Measurements from ENCODE around the gene RASGRP4. TPM values are rescaled to one million over a fixed set of nuclear protein-coding genes. Genes with fewer than 3 reads are reported as not detected.

RASGRP4 gene
- total and polyA plus RNA-seq, 2 donors (not counting 1 experiment from before 2014, with no cell fraction given): not detected

DNA sequence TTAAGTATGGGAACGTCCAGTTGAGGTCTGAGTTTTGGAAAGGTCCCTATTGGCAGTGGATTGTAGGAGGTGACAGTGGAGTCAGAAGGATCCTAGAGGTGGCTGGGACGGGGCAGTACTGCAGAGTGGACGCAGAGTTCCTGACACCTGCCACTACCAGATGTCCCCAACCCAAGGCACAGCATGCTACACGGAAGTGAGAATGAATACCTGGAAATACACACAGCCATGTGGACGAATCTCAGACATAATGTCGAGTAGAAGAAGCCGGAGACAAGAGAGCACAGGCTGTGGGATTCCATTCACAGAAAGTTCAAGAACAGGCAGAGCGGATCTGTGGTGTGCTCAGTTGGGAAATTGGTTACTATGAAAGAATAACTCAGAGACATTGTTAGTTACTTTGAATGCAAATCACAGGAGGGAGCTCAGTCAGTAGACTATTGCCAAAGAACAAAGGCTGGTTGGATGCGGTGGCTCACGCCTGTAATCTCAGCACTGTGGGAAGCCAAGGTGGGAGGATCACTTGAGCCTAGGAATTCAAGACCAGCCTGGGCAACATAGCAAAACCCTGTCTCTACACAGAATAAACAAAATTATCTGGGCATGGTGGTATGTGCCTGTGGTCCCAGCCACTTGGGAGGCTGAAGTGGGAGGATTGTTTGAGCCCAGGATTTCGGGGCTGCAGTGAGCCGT is 44.9 kb upstream of the RASGRP4 start:
- DNase-seq (ENCODE audit: low read depth in 2 of 2): no peak
- H3K27ac ChIP-seq (ENCODE audit: insufficient read depth, low read length): no peak overlapping the region
- H3K4me3 ChIP-seq (replicated peaks in 1 of 4; ENCODE audit: control extremely low read depth in 1 of 4, insufficient read depth in 1 of 4, low read depth in 3 of 4, low read length in 4 of 4): no peak overlapping the region
- H3K36me3 ChIP-seq (ENCODE audit: control insufficient read depth, insufficient read depth, low read length): no peaks in the 10 kb centered on the region
- no peak overlapping the region for H3K9ac ChIP-seq (ENCODE audit: insufficient read depth, low read length)
- H4K20me1 ChIP-seq (ENCODE audit: control insufficient read depth, extremely low read depth, insufficient read depth, low read length): no peaks in the 10 kb centered on the region
- no peaks in the 10 kb centered on the region for H3K9me3 ChIP-seq (ENCODE audit: control insufficient read depth, insufficient read depth, low read depth, low read length)
- H3K4me1 ChIP-seq (ENCODE audit: control insufficient read depth, extremely low read depth, insufficient read depth, low read length): no peaks in the 10 kb centered on the region
- H2AFZ ChIP-seq (ENCODE audit: low read length): no peak overlapping the region
- no peak overlapping the region for H3K4me2 ChIP-seq (ENCODE audit: extremely low read depth, insufficient read depth, low read length)
- no peaks in the 10 kb centered on the region for H3K27me3 ChIP-seq (ENCODE audit: control insufficient read depth, insufficient read depth, low read length)
- H3K79me2 ChIP-seq (ENCODE audit: control insufficient read depth, insufficient read depth, low read length): no peaks in the 10 kb centered on the region
- TF ChIP-seq, protein P1, sequence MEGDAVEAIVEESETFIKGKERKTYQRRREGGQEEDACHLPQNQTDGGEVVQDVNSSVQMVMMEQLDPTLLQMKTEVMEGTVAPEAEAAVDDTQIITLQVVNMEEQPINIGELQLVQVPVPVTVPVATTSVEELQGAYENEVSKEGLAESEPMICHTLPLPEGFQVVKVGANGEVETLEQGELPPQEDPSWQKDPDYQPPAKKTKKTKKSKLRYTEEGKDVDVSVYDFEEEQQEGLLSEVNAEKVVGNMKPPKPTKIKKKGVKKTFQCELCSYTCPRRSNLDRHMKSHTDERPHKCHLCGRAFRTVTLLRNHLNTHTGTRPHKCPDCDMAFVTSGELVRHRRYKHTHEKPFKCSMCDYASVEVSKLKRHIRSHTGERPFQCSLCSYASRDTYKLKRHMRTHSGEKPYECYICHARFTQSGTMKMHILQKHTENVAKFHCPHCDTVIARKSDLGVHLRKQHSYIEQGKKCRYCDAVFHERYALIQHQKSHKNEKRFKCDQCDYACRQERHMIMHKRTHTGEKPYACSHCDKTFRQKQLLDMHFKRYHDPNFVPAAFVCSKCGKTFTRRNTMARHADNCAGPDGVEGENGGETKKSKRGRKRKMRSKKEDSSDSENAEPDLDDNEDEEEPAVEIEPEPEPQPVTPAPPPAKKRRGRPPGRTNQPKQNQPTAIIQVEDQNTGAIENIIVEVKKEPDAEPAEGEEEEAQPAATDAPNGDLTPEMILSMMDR (conservative IDR thresholded peaks at IDR 0.05 in 1 of 2, IDR thresholded peaks at IDR 0.05 in 1 of 2; ENCODE audit: low read depth in 1 of 2, low read length in 2 of 2): no peak
- no peak for TF ChIP-seq EZH2 (IDR thresholded peaks at IDR 0.05; ENCODE audit: low read length, missing control alignments)

DNA sequence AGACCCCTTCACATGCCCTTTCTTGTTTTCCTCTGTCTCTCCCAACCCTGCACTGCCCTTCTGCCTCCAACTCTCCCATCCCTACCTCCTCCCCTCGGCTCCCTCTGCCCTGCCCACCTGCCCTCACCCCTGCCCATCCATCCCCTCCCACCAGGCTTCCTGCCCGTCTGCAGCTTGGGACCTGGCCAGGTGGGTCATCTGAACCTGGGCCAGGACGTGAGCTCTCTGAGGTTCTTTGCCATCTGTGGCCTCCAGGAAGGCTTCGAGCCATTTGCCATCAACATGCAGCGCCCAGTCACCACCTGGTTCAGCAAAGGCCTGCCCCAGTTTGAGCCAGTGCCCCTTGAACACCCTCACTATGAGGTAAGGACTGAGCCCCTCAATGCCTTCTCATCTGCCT is 43.1 kb upstream of the RASGRP4 start:
- H3K9ac ChIP-seq (ENCODE audit: insufficient read depth, low read length): no peak overlapping the region
- no peaks in the 10 kb centered on the region for H3K27me3 ChIP-seq (ENCODE audit: control insufficient read depth, insufficient read depth, low read length)
- H4K20me1 ChIP-seq (ENCODE audit: control insufficient read depth, extremely low read depth, insufficient read depth, low read length): no peaks in the 10 kb centered on the region
- no peak overlapping the region for H2AFZ ChIP-seq (ENCODE audit: low read length)
- H3K4me2 ChIP-seq (ENCODE audit: extremely low read depth, insufficient read depth, low read length): no peak overlapping the region
- no peak for DNase-seq (ENCODE audit: low read depth in 2 of 2)
- no peaks in the 10 kb centered on the region for H3K79me2 ChIP-seq (ENCODE audit: control insufficient read depth, insufficient read depth, low read length)
- no peak overlapping the region for H3K27ac ChIP-seq (ENCODE audit: insufficient read depth, low read length)
- H3K4me3 ChIP-seq (replicated peaks in 1 of 4; ENCODE audit: control extremely low read depth in 1 of 4, insufficient read depth in 1 of 4, low read depth in 3 of 4, low read length in 4 of 4): no peak overlapping the region
- TF ChIP-seq, protein P1 (conservative IDR thresholded peaks at IDR 0.05 in 1 of 2, IDR thresholded peaks at IDR 0.05 in 1 of 2; ENCODE audit: low read depth in 1 of 2, low read length in 2 of 2): no peak
- TF ChIP-seq EZH2 (IDR thresholded peaks at IDR 0.05; ENCODE audit: low read length, missing control alignments): no peak
- no peaks in the 10 kb centered on the region for H3K9me3 ChIP-seq (ENCODE audit: control insufficient read depth, insufficient read depth, low read depth, low read length)
- H3K36me3 ChIP-seq (ENCODE audit: control insufficient read depth, insufficient read depth, low read length): no peaks in the 10 kb centered on the region
- H3K4me1 ChIP-seq (ENCODE audit: control insufficient read depth, extremely low read depth, insufficient read depth, low read length): no peaks in the 10 kb centered on the region

DNA sequence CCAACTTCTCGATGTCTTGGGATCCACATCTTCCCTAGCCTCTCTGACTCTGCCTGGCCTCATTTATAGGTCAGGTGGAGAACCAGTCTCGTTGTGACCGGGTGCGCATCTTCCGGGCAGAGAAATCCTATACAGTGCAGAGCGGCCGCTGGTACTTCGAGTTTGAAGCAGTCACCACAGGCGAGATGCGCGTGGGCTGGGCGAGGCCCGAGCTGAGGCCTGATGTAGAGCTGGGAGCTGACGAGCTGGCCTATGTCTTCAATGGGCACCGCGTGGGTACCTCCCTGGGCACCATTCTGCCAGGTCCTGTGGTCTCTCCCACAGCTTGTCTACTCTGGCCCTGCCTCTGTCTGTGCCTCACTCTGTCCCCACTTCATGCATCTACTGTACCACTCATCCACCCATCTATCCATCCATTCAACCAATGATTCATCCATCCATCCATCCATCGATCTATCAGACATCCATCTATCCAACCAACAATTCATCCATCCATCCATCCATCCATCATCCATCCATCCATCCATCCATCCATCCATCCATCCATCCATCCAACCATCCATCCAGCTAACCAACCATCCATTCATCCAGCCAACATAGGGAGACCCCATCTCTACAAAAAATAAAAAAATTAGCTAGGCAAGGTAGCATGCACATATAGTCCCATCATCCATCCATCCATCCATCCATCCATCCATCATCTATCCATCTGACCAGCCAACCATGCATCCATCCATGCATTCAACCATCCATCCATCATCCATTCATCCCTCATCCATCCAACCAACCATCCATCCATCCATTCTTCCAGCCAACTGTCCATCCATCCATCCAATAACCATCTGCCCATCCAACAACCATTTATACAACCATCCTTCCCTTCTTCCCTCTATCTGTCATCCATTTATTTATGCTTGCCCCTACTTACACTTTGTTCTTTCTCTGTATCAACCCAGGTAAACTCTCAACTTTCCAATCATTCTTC is 41.8 kb upstream of the RASGRP4 start:
- no peak overlapping the region for H2AFZ ChIP-seq (ENCODE audit: low read length)
- H3K4me3 ChIP-seq (replicated peaks in 1 of 4; ENCODE audit: control extremely low read depth in 1 of 4, insufficient read depth in 1 of 4, low read depth in 3 of 4, low read length in 4 of 4): no peak overlapping the region
- no peaks in the 10 kb centered on the region for H3K79me2 ChIP-seq (ENCODE audit: control insufficient read depth, insufficient read depth, low read length)
- H3K4me1 ChIP-seq (ENCODE audit: control insufficient read depth, extremely low read depth, insufficient read depth, low read length): no peaks in the 10 kb centered on the region
- no peak overlapping the region for H3K27ac ChIP-seq (ENCODE audit: insufficient read depth, low read length)
- TF ChIP-seq, protein P1 (conservative IDR thresholded peaks at IDR 0.05 in 1 of 2, IDR thresholded peaks at IDR 0.05 in 1 of 2; ENCODE audit: low read depth in 1 of 2, low read length in 2 of 2): no peak
- TF ChIP-seq EZH2 (IDR thresholded peaks at IDR 0.05; ENCODE audit: low read length, missing control alignments): no peak
- H4K20me1 ChIP-seq (ENCODE audit: control insufficient read depth, extremely low read depth, insufficient read depth, low read length): no peaks in the 10 kb centered on the region
- H3K9ac ChIP-seq (ENCODE audit: insufficient read depth, low read length): no peak overlapping the region
- H3K36me3 ChIP-seq (ENCODE audit: control insufficient read depth, insufficient read depth, low read length): no peaks in the 10 kb centered on the region
- H3K9me3 ChIP-seq (ENCODE audit: control insufficient read depth, insufficient read depth, low read depth, low read length): no peaks in the 10 kb centered on the region
- DNase-seq (ENCODE audit: low read depth in 2 of 2): no peak
- no peaks in the 10 kb centered on the region for H3K27me3 ChIP-seq (ENCODE audit: control insufficient read depth, insufficient read depth, low read length)
- no peak overlapping the region for H3K4me2 ChIP-seq (ENCODE audit: extremely low read depth, insufficient read depth, low read length)
